KMS-11 (cell line): ENCODE measurements around the gene EXOC4.
A peak's percentile ranks its signal among the peaks of the same experiment; 100 is the strongest.

Source experiments
- H2AFZ ChIP-seq: fragments of 200-600 bp; sonication (generic); 2 replicates; pipeline ENCODE4 v1.6.1; 2016; ENCODE audit warnings: antibody characterized with exemption, mixed run types, low read depth
- H3K27ac ChIP-seq: fragments of 200-600 bp; sonication (generic); 2 replicates; pipeline ENCODE4 v1.6.1; 2016; ENCODE audit warnings: mild to moderate bottlenecking, mixed run types
- H3K27me3 ChIP-seq: fragments of 200-600 bp; sonication (generic); 2 replicates; pipeline ENCODE4 v1.6.1; 2017; ENCODE audit warnings: mild to moderate bottlenecking, low read depth, mixed run types, moderate library complexity; ENCODE audit not compliant: insufficient read depth
- H3K36me3 ChIP-seq: fragments of 200-600 bp; sonication (generic); 2 replicates; pipeline ENCODE4 v1.6.1; 2017; ENCODE audit warnings: mild to moderate bottlenecking, mixed run types; ENCODE audit not compliant: insufficient read depth
- H3K4me1 ChIP-seq: fragments of 200-600 bp; sonication (generic); 2 replicates; pipeline ENCODE4 v1.6.1; 2016; ENCODE audit warnings: mild to moderate bottlenecking, low read depth, mixed run types; ENCODE audit not compliant: poor library complexity, severe bottlenecking
- H3K4me2 ChIP-seq: fragments of 200-600 bp; sonication (generic); 2 replicates; pipeline ENCODE4 v1.7.0; 2016; ENCODE audit warnings: mild to moderate bottlenecking, mixed run types
- H3K4me3 ChIP-seq: fragments of 200-600 bp; sonication (generic); IDR thresholded peaks from 2 replicates; pipeline ENCODE4 v1.6.1; 2017; ENCODE audit warnings: low read depth, low read length, mixed read lengths; ENCODE audit not compliant: insufficient read depth
- H3K79me2 ChIP-seq: fragments of 200-600 bp; sonication (generic); 2 replicates; pipeline ENCODE4 v1.6.1; 2016; ENCODE audit warnings: low read depth, mixed run types; ENCODE audit not compliant: insufficient read depth
- H3K9ac ChIP-seq: fragments of 200-600 bp; sonication (generic); 2 replicates; pipeline ENCODE4 v1.6.1; 2016; ENCODE audit warnings: mild to moderate bottlenecking, mixed run types
- H4K20me1 ChIP-seq: fragments of 200-600 bp; sonication (generic); 2 replicates; pipeline ENCODE4 v1.6.1; 2016; ENCODE audit warnings: mild to moderate bottlenecking, mixed run types; ENCODE audit not compliant: insufficient read depth
- CTCF ChIP-seq: fragments of 200-600 bp; sonication (generic); conservative IDR thresholded peaks from 2 replicates; pipeline ENCODE4 v1.6.1; 2017; ENCODE audit warnings: low read depth, mild to moderate bottlenecking, antibody characterized with exemption, low read length, moderate library complexity, mixed read lengths

Gene EXOC4

DNA sequence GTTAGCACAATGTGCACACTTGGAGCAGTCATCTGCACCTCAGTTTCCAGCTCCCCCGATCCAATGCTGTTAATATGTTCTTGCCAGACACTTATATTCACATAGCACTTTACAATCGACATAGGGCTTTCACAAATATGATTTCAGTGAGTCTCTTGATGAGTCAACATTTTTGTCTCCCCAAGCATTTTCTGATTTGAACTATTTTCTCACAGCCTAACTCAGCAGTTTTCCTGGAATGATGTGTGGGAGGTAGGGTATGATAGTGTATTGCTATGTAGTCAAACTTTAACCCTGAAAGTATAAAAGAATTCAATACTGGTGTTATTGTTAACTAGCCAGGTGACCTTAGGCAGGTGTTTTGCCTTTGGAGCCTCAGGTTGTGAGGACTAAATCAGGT, 791.8 kb downstream of the EXOC4 start:
- H3K4me3 ChIP-seq = no peak overlapping the region
- no peaks in the 10 kb centered on the region for H3K79me2 ChIP-seq
- no peak overlapping the region for H2AFZ ChIP-seq
- H3K4me2 ChIP-seq = peak overlapping the region; percentile 40
- H4K20me1 ChIP-seq = no peaks in the 10 kb centered on the region
- H3K27ac ChIP-seq = no peak overlapping the region
- no peak overlapping the region for H3K9ac ChIP-seq
- no peaks in the 10 kb centered on the region for H3K27me3 ChIP-seq
- no peak for TF ChIP-seq CTCF
- no peaks in the 10 kb centered on the region for H3K36me3 ChIP-seq
- peaks cover 45% of the 10 kb centered on the region for H3K4me1 ChIP-seq

DNA sequence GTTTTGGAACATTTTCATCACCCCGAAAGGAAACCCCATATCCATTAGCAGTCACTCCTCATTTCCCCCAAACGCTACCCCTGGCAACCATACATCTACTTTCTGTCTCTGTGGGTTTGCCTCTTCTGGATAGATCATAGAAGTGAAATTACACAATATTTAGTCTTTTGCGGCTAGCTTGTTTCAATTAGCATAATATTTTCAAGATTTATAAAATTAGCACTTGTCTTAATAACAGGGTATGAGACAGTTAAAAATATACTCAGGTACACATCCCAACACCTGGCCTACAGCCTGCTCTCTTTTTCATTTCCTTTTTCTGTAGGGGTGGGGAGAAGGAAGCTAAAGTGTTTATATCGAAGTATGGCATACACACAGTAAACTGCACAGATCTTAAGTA, 792.8 kb downstream of the EXOC4 start:
- no peaks in the 10 kb centered on the region for H3K79me2 ChIP-seq
- H3K4me2 ChIP-seq = no peak overlapping the region
- H3K36me3 ChIP-seq = no peaks in the 10 kb centered on the region
- peaks cover 56% of the 10 kb centered on the region for H3K4me1 ChIP-seq
- no peaks in the 10 kb centered on the region for H3K27me3 ChIP-seq
- no peak overlapping the region for H3K4me3 ChIP-seq
- no peak overlapping the region for H2AFZ ChIP-seq
- H4K20me1 ChIP-seq = no peaks in the 10 kb centered on the region
- TF ChIP-seq CTCF = no peak
- no peak overlapping the region for H3K9ac ChIP-seq
- no peak overlapping the region for H3K27ac ChIP-seq

DNA sequence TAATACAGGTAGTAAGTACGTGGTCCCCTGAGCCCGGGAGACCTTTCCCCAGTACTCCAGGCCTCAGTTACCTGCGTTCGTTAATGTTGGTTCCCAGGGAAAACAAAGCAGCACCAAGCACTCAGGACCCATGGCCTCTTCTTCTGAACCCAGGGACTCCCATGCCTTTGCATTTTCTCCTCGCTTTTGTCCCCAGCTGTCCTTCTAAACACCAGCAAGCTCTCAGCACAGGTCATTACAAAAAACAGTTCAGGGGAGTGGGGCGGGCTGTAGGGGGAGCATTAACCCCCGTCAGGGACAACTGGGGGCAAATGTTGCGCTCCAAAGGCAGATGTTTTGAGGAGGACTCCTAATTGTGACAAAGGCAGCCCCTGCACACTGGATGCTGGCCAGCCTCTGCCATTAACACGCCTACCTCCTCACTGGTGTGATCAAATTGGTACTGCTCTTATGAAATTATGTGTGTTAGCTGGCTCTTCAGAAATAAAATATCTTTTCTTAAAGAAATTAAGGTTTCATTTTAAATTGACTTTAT, 793.8 kb downstream of the EXOC4 start:
- no peak overlapping the region for H2AFZ ChIP-seq
- H3K4me3 ChIP-seq = no peak overlapping the region
- H3K27ac ChIP-seq = no peak overlapping the region
- H3K9ac ChIP-seq = no peak overlapping the region
- no peaks in the 10 kb centered on the region for H4K20me1 ChIP-seq
- H3K4me2 ChIP-seq = no peak overlapping the region
- no peak for TF ChIP-seq CTCF
- no peaks in the 10 kb centered on the region for H3K27me3 ChIP-seq
- H3K79me2 ChIP-seq = no peaks in the 10 kb centered on the region
- no peaks in the 10 kb centered on the region for H3K36me3 ChIP-seq
- peaks cover 65% of the 10 kb centered on the region for H3K4me1 ChIP-seq

DNA sequence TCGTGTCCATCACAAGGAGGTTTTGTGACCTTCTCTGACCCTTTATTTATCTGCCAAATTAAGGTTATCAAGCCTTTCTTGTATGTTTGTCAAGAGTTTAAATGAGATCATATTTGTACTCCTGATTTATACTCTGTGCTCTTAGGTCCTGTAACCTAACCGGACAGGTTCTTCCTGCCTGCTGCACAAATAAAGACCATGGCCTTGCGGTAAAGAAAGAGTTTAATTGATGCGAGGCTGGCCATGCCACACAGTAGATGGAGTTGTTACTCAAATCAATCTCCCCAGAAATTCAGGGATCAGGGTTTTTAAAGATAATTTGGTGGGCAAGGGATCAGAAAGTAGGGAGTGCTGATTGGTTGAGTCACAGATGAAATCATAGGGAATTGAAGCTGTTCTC, 794.8 kb downstream of the EXOC4 start:
- peaks cover 75% of the 10 kb centered on the region for H3K4me1 ChIP-seq
- no peak overlapping the region for H3K27ac ChIP-seq
- no peaks in the 10 kb centered on the region for H3K79me2 ChIP-seq
- no peak overlapping the region for H3K4me2 ChIP-seq
- no peak overlapping the region for H3K4me3 ChIP-seq
- H4K20me1 ChIP-seq = no peaks in the 10 kb centered on the region
- H3K27me3 ChIP-seq = no peaks in the 10 kb centered on the region
- no peak overlapping the region for H3K9ac ChIP-seq
- H3K36me3 ChIP-seq = no peaks in the 10 kb centered on the region
- no peak for TF ChIP-seq CTCF
- no peak overlapping the region for H2AFZ ChIP-seq
